ENCODE data around the gene RMRP. TPM values are rescaled to one million over a fixed set of nuclear protein-coding genes. Genes with fewer than 3 reads are reported as not detected.

RMRP gene
- polyA plus RNA-seq, 1 donor (not counting 4 experiments of a cell fraction or from before 2014, with no cell fraction given): 21.6 TPM

- no peak overlapping the region for H3K4me2 ChIP-seq (ENCODE audit: control insufficient read depth, extremely low read depth, insufficient read depth, low read depth, low read length)
- dilution Hi-C loops (cut with MboI; ENCODE audit: extremely low pct_ligation_motif_present, low sequenced_read_pairs): no loop called here
- H3K9ac ChIP-seq (ENCODE audit: control insufficient read depth, extremely low read depth, insufficient read depth, low read length): no peak overlapping the region
These were observed 27.1 kb upstream of the RMRP start for GRCh38 chr9:35684921-35685320.

GRCh38 chr9:35683323-35683722 lies 25.5 kb upstream of the RMRP start:
- H3K27me3 ChIP-seq (ENCODE audit: control insufficient read depth, extremely low read depth, insufficient read depth, low read length): no peaks in the 10 kb centered on the region
- dilution Hi-C loops (cut with MboI; ENCODE audit: extremely low pct_ligation_motif_present, low sequenced_read_pairs): no loop called here
- no peak overlapping the region for H3K4me2 ChIP-seq (ENCODE audit: control insufficient read depth, extremely low read depth, insufficient read depth, low read depth, low read length)
- no peaks in the 10 kb centered on the region for H3K9me3 ChIP-seq (ENCODE audit: control insufficient read depth, low read depth, low read length)
- TF ChIP-seq CTCF (optimal IDR thresholded peaks at IDR 0.05 in 1 of 3, IDR thresholded peaks at IDR 0.05 in 1 of 3, conservative IDR thresholded peaks at IDR 0.05 in 1 of 3; ENCODE audit: extremely low read depth in 1 of 3, insufficient read depth in 2 of 3, low read length in 3 of 3) (no peak), EZH2 (IDR thresholded peaks at IDR 0.05; ENCODE audit: low read length) (no peak)
- H3K4me1 ChIP-seq (ENCODE audit: control insufficient read depth, extremely low read depth, insufficient read depth, low read length): peaks cover 4% of the 10 kb centered on the region
- H2AFZ ChIP-seq (ENCODE audit: control insufficient read depth, low read length): no peak overlapping the region
- DNase-seq (ENCODE audit: low read depth, low spot score): no peak
- H3K36me3 ChIP-seq (ENCODE audit: control insufficient read depth in 2 of 2, extremely low read depth in 1 of 2, insufficient read depth in 2 of 2, low read length in 2 of 2): peaks cover 4 to 6% of the 10 kb centered on the region in 2 experiments
- no peaks in the 10 kb centered on the region for H3K9me1 ChIP-seq (ENCODE audit: control insufficient read depth, extremely low read depth, insufficient read depth, low read length)
- no peaks in the 10 kb centered on the region for H3K79me2 ChIP-seq (ENCODE audit: control insufficient read depth, insufficient read depth, low read length)
- no peak for FAIRE-seq
- no peaks in the 10 kb centered on the region for H4K20me1 ChIP-seq (ENCODE audit: control insufficient read depth, extremely low read depth, insufficient read depth, low read length)
- H3K9ac ChIP-seq (ENCODE audit: control insufficient read depth, extremely low read depth, insufficient read depth, low read length): no peak overlapping the region
- no peak overlapping the region for H3K4me3 ChIP-seq (ENCODE audit: control insufficient read depth in 2 of 3, extremely low read depth in 1 of 3, insufficient read depth in 2 of 3, low read depth in 1 of 3, low read length in 3 of 3)
- no peak overlapping the region for H3K27ac ChIP-seq (ENCODE audit: control insufficient read depth, insufficient read depth, low read length)

More at GRCh38 chr9:35684921-35685320, 27.1 kb upstream of the RMRP start:
- Histone ChIP-seq H3K9me3 (ENCODE audit: control insufficient read depth, low read depth, low read length) (no peaks in the 10 kb centered on the region), H3K4me3 (ENCODE audit: control insufficient read depth in 2 of 3, extremely low read depth in 1 of 3, insufficient read depth in 2 of 3, low read depth in 1 of 3, low read length in 3 of 3) (no peak overlapping the region), H2AFZ (ENCODE audit: control insufficient read depth, low read length) (no peak overlapping the region), H3K36me3 (ENCODE audit: control insufficient read depth in 2 of 2, extremely low read depth in 1 of 2, insufficient read depth in 2 of 2, low read length in 2 of 2) (peaks cover 4 to 6% of the 10 kb centered on the region in 2 experiments), H3K27ac (ENCODE audit: control insufficient read depth, insufficient read depth, low read length) (no peak overlapping the region), H4K20me1 (ENCODE audit: control insufficient read depth, extremely low read depth, insufficient read depth, low read length) (no peaks in the 10 kb centered on the region), H3K27me3 (ENCODE audit: control insufficient read depth, extremely low read depth, insufficient read depth, low read length) (no peaks in the 10 kb centered on the region), H3K9me1 (ENCODE audit: control insufficient read depth, extremely low read depth, insufficient read depth, low read length) (no peaks in the 10 kb centered on the region), H3K4me1 (ENCODE audit: control insufficient read depth, extremely low read depth, insufficient read depth, low read length) (peaks cover 16% of the 10 kb centered on the region), H3K79me2 (ENCODE audit: control insufficient read depth, insufficient read depth, low read length) (no peaks in the 10 kb centered on the region)
- FAIRE-seq (no peak), DNase-seq (ENCODE audit: low read depth, low spot score) (no peak)
- no peak for TF ChIP-seq CTCF (optimal IDR thresholded peaks at IDR 0.05 in 1 of 3, IDR thresholded peaks at IDR 0.05 in 1 of 3, conservative IDR thresholded peaks at IDR 0.05 in 1 of 3; ENCODE audit: extremely low read depth in 1 of 3, insufficient read depth in 2 of 3, low read length in 3 of 3)
- no peak for TF ChIP-seq EZH2 (IDR thresholded peaks at IDR 0.05; ENCODE audit: low read length)

Data from keratinocyte (primary cell).